MM.1S (cell line): Measurements from ENCODE around the gene MINDY4.
A peak's percentile ranks its signal among the peaks of the same experiment; 100 is the strongest.

ENCODE experiments used
- DNase-seq: peaks from one replicate; pipeline ENCODE4 v3.0.0-alpha.2; 2015
- H2AFZ ChIP-seq: fragments of 300-600 bp; sonication (generic); 2 replicates; pipeline ENCODE4 v1.6.0; 2016; ENCODE audit warnings: antibody characterized with exemption, low read length
- H3F3A ChIP-seq: fragments of 300-600 bp; sonication (generic); 2 replicates; pipeline ENCODE4 v1.6.1; 2016; ENCODE audit warnings: mild to moderate bottlenecking, antibody characterized with exemption, low read length, moderate library complexity, mixed read lengths; ENCODE audit not compliant: insufficient read depth
- H3K27ac ChIP-seq: fragments of 300-600 bp; sonication (generic); 2 replicates; pipeline ENCODE4 v1.5.1; 2016; ENCODE audit warnings: mild to moderate bottlenecking, low read length
- H3K27me3 ChIP-seq: fragments of 300-600 bp; sonication (generic); replicated peaks from 2 replicates; pipeline ENCODE4 v1.6.0; 2016; ENCODE audit warnings: low read length; ENCODE audit not compliant: insufficient read depth
- H3K36me3 ChIP-seq: fragments of 300-600 bp; sonication (generic); replicated peaks from 2 replicates; pipeline ENCODE4 v1.6.1; 2016; ENCODE audit warnings: mild to moderate bottlenecking, low read length, mixed read lengths; ENCODE audit not compliant: insufficient read depth
- H3K4me1 ChIP-seq: fragments of 300-600 bp; sonication (generic); 2 replicates; pipeline ENCODE4 v1.6.1; 2016; ENCODE audit warnings: low read length, mixed read lengths
- H3K4me2 ChIP-seq: fragments of 300-600 bp; sonication (generic); 2 replicates; pipeline ENCODE4 v1.6.0; 2016; ENCODE audit warnings: low read depth, low read length
- H3K4me3 ChIP-seq: fragments of 300-600 bp; sonication (generic); 2 replicates; pipeline ENCODE4 v1.5.1; 2016; ENCODE audit warnings: low read length, mixed read lengths
- H3K79me2 ChIP-seq: fragments of 300-600 bp; sonication (generic); 2 replicates; pipeline ENCODE4 v1.6.1; 2016; ENCODE audit warnings: mixed run types, low read length, mixed read lengths
- H3K9ac ChIP-seq: fragments of 300-600 bp; sonication (generic); 2 replicates; pipeline ENCODE4 v1.6.1; 2016; ENCODE audit warnings: low read length, mixed read lengths
- H3K9me2 ChIP-seq: fragments of 300-600 bp; sonication (generic); replicated peaks from 2 replicates; pipeline ENCODE4 v1.6.1; 2016; ENCODE audit warnings: mild to moderate bottlenecking, low read length, mixed read lengths; ENCODE audit not compliant: insufficient read depth
- H3K9me3 ChIP-seq: fragments of 300-600 bp; sonication (generic); replicated peaks from 2 replicates; pipeline ENCODE4 v1.6.1; 2016; ENCODE audit warnings: mild to moderate bottlenecking, low read length, mixed read lengths; ENCODE audit not compliant: insufficient read depth
- H4K20me1 ChIP-seq: fragments of 300-600 bp; sonication (generic); 2 replicates; pipeline ENCODE4 v1.6.1; 2016; ENCODE audit warnings: mild to moderate bottlenecking, low read length, moderate library complexity, mixed read lengths; ENCODE audit not compliant: insufficient read depth
- CTCF ChIP-seq: fragments of 300-600 bp; sonication (generic); IDR thresholded peaks from 2 replicates; pipeline ENCODE4 v1.5.1; 2016; ENCODE audit warnings: antibody characterized with exemption, low read length, mixed read lengths
- EZH2 ChIP-seq: fragments of 300-600 bp; sonication (generic); optimal IDR thresholded peaks from 2 replicates; pipeline ENCODE3; 2017; ENCODE audit warnings: low read depth, mild to moderate bottlenecking, antibody characterized with exemption, low read length, mixed read lengths
- EZH2phosphoT487 ChIP-seq: fragments of 300-600 bp; sonication (generic); IDR thresholded peaks from 2 replicates; pipeline ENCODE4 v1.6.1; 2018; ENCODE audit warnings: antibody characterized with exemption, low read length

MINDY4 gene

DNA sequence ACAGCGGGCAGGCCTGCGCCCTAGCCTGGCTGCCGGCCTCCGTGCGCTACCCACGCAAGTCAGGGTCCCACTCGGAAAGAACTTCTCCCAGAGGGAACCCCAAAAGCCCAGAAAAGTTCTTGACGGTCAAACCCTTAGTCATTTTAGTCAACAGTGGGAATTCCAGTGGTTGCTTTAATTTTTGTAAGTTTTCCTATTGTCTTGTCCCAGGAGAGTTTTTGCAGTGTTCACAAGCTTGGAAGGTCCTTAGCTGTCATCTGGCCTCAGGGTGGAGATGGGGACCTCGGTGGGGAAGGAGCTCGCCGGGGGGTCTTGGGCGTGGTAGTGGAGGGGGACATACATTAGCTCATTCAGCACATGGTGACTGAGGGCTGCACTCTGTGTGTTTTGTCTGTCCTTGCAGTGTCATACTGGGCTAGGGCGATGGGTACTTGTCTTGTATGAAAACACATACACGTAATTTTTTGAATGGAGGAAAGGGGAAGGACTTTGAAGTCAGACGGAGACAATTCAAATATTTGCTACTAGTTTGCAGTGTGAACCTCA, 736 bp downstream of the MINDY4 start:
- no peaks in the 10 kb centered on the region for H3F3A ChIP-seq
- H3K36me3 ChIP-seq, result no peaks in the 10 kb centered on the region
- no peaks in the 10 kb centered on the region for H3K4me1 ChIP-seq
- peak overlapping the region; percentile 86 for H3K9ac ChIP-seq
- H3K4me2 ChIP-seq, result peak overlapping the region; percentile 92
- no peaks in the 10 kb centered on the region for H3K9me2 ChIP-seq
- H3K79me2 ChIP-seq, result no peaks in the 10 kb centered on the region
- DNase-seq, result peak; percentile 12
- no peaks in the 10 kb centered on the region for H3K9me3 ChIP-seq
- peak overlapping the region; percentile 94 for H2AFZ ChIP-seq
- H3K4me3 ChIP-seq, result peak overlapping the region; percentile 89
- no peak for TF ChIP-seq EZH2
- no peak for TF ChIP-seq EZH2phosphoT487
- no peak for TF ChIP-seq CTCF
- H3K27me3 ChIP-seq, result no peaks in the 10 kb centered on the region
- H4K20me1 ChIP-seq, result no peaks in the 10 kb centered on the region
- H3K27ac ChIP-seq, result peak overlapping the region; percentile 43; the same call in 1 of the 2 replicates

- no peaks in the 10 kb centered on the region for H3F3A ChIP-seq
- H3K9ac ChIP-seq, result no peak overlapping the region
- no peaks in the 10 kb centered on the region for H3K27me3 ChIP-seq
- no peaks in the 10 kb centered on the region for H3K4me1 ChIP-seq
- H2AFZ ChIP-seq, result no peak overlapping the region
- no peaks in the 10 kb centered on the region for H3K79me2 ChIP-seq
- no peak overlapping the region for H3K4me3 ChIP-seq
- H3K27ac ChIP-seq, result no peak overlapping the region
- TF ChIP-seq EZH2phosphoT487, result no peak
- no peak for TF ChIP-seq CTCF
- no peak for TF ChIP-seq EZH2
- no peaks in the 10 kb centered on the region for H4K20me1 ChIP-seq
- H3K9me3 ChIP-seq, result no peaks in the 10 kb centered on the region
- H3K9me2 ChIP-seq, result no peaks in the 10 kb centered on the region
- no peak for DNase-seq
- no peaks in the 10 kb centered on the region for H3K36me3 ChIP-seq
- H3K4me2 ChIP-seq, result no peak overlapping the region
Observed at GRCh38 chr7:30772984-30773383, 1.8 kb downstream of the MINDY4 start.

- no peak overlapping the region for H3K4me3 ChIP-seq
- H2AFZ ChIP-seq, result no peak overlapping the region
- no peak overlapping the region for H3K9ac ChIP-seq
- H3K27me3 ChIP-seq, result no peaks in the 10 kb centered on the region
- DNase-seq, result no peak
- TF ChIP-seq EZH2, result no peak
- no peak for TF ChIP-seq EZH2phosphoT487
- no peak for TF ChIP-seq CTCF
- no peaks in the 10 kb centered on the region for H4K20me1 ChIP-seq
- H3K4me1 ChIP-seq, result no peaks in the 10 kb centered on the region
- no peak overlapping the region for H3K27ac ChIP-seq
- no peaks in the 10 kb centered on the region for H3K9me2 ChIP-seq
- H3K79me2 ChIP-seq, result no peaks in the 10 kb centered on the region
- no peaks in the 10 kb centered on the region for H3K9me3 ChIP-seq
- H3K36me3 ChIP-seq, result no peaks in the 10 kb centered on the region
- H3K4me2 ChIP-seq, result no peak overlapping the region
- H3F3A ChIP-seq, result no peaks in the 10 kb centered on the region
Observed at GRCh38 chr7:30775992-30776391, 4.8 kb downstream of the MINDY4 start.
